ENCODE measurements around the gene PRIMPOL.
"Not testable (repeated sequence)": the region's sequence is repeated elsewhere in the genome, so short reads cannot be mapped to it uniquely, and the experiment has no call there.

- TF ChIP-seq, protein P1, sequence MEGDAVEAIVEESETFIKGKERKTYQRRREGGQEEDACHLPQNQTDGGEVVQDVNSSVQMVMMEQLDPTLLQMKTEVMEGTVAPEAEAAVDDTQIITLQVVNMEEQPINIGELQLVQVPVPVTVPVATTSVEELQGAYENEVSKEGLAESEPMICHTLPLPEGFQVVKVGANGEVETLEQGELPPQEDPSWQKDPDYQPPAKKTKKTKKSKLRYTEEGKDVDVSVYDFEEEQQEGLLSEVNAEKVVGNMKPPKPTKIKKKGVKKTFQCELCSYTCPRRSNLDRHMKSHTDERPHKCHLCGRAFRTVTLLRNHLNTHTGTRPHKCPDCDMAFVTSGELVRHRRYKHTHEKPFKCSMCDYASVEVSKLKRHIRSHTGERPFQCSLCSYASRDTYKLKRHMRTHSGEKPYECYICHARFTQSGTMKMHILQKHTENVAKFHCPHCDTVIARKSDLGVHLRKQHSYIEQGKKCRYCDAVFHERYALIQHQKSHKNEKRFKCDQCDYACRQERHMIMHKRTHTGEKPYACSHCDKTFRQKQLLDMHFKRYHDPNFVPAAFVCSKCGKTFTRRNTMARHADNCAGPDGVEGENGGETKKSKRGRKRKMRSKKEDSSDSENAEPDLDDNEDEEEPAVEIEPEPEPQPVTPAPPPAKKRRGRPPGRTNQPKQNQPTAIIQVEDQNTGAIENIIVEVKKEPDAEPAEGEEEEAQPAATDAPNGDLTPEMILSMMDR (conservative IDR thresholded peaks at IDR 0.05; ENCODE audit: low read depth, low read length): not testable (repeated sequence)
- TF ChIP-seq EZH2 (IDR thresholded peaks at IDR 0.05; ENCODE audit: low read length, unreplicated experiment); EZH2phosphoT487 (IDR thresholded peaks at IDR 0.05; ENCODE audit: borderline replicate concordance, low read length): not testable (repeated sequence)
These were observed 46.7 kb upstream of the PRIMPOL start for GRCh38 chr4:184602857-184603256.
